ENCODE measurements around the gene LAX1.

The LAX1 gene

DNA sequence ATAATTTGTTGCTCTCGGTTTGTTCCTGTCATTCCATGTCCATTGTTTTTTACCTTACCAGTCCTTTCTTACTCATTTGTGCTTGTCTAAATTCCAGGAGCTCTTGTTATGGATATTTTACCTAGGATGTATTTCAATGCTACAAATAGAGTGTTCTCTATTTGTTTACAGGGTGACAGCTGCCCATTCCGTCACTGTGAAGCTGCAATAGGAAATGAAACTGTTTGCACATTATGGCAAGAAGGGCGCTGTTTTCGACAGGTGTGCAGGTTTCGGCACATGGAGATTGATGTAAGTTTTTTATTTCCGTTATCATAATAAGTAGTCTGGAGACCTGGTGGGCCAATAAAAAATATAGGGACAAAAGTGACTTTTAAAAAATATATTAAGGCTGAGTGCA lies 53.4 kb downstream of the LAX1 start:
- no peak for DNase-seq

DNA sequence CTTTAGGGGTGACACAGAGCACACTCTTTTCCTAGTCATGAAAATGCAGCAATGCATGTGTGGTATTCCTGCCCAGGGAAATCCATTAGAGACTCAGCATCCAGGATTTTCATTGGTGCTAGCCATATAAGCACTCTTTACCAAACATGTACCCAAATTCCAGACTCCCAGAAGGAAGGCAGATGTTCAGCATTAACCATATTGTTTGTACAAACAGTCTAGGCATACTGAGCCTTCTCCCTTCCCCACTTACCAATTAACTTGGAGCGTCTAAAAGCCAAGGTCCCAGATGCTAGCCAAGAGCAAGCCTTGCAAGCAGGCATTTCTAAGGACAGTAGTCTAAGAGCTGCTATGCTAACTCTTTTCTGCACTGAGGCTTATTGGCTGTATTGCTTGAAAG lies 58.3 kb downstream of the LAX1 start:
- no peak for DNase-seq

All from CD4-positive, alpha-beta T cell treated with Interleukin-17A for 4 hours (primary cell).